GM19467 (cell line): ENCODE measurements around the gene PLOD2.

Source experiments
- ATAC-seq: cut with Tn5 transposase; IDR thresholded peaks from one replicate; pipeline ENCODE4 v1.9.1; 2021; ENCODE audit warnings: mild to moderate bottlenecking, moderate library complexity; ENCODE audit not compliant: unreplicated experiment

PLOD2 gene

GRCh38 chr3:146160964-146161662, at the start of gene PLOD2:
Gene PLOD2 (minus strand): TSS chr3:146161184. CDS start chr3:146160989, 195 bp downstream.
- peak; percentile 57 for ATAC-seq

GRCh38 chr3:146209371-146209770, 48.4 kb upstream of the PLOD2 start:
- ATAC-seq = no peak

- ATAC-seq = no peak
Measured at GRCh38 chr3:146203776-146204175, 42.8 kb upstream of the PLOD2 start.

GRCh38 chr3:146200461-146201220, 39.7 kb upstream of the PLOD2 start:
- no peak for ATAC-seq

- no peak for ATAC-seq
Measured at GRCh38 chr3:146199762-146200161, 38.8 kb upstream of the PLOD2 start.

GRCh38 chr3:146196789-146197188, 35.8 kb upstream of the PLOD2 start:
- ATAC-seq = no peak

GRCh38 chr3:146195605-146196004, 34.6 kb upstream of the PLOD2 start:
- ATAC-seq = no peak

- ATAC-seq = no peak
Measured at GRCh38 chr3:146195030-146195429, 34.0 kb upstream of the PLOD2 start.

- no peak for ATAC-seq
Measured at GRCh38 chr3:146191051-146191450, 30.1 kb upstream of the PLOD2 start.

GRCh38 chr3:146189519-146190173, 28.7 kb upstream of the PLOD2 start:
- ATAC-seq = peak; percentile 94

GRCh38 chr3:146187334-146187950, 26.5 kb upstream of the PLOD2 start:
- ATAC-seq = no peak

- ATAC-seq = no peak
Measured at GRCh38 chr3:146184241-146185015, 23.4 kb upstream of the PLOD2 start.

- no peak for ATAC-seq
Measured at GRCh38 chr3:146181216-146181615, 20.2 kb upstream of the PLOD2 start.

GRCh38 chr3:146180376-146180775, 19.4 kb upstream of the PLOD2 start:
- no peak for ATAC-seq

- ATAC-seq = no peak
Measured at GRCh38 chr3:146178006-146178689, 17.2 kb upstream of the PLOD2 start.

- no peak for ATAC-seq
Measured at GRCh38 chr3:146177519-146177918, 16.5 kb upstream of the PLOD2 start.

GRCh38 chr3:146177072-146177471, 16.1 kb upstream of the PLOD2 start:
- no peak for ATAC-seq

- ATAC-seq = no peak
Measured at GRCh38 chr3:146172586-146172985, 11.6 kb upstream of the PLOD2 start.

GRCh38 chr3:146170591-146170990, 9.6 kb upstream of the PLOD2 start:
- no peak for ATAC-seq

GRCh38 chr3:146169891-146170290, 8.9 kb upstream of the PLOD2 start:
- ATAC-seq = no peak
